GM19025 (cell line): ENCODE measurements around the gene CBR4.
"Not testable (repeated sequence)": the region's sequence is repeated elsewhere in the genome, so short reads cannot be mapped to it uniquely, and the experiment has no call there.

Experiments used
- ATAC-seq: cut with Tn5 transposase; IDR thresholded peaks from one replicate; pipeline ENCODE4 v1.9.1; 2021; ENCODE audit warnings: mild to moderate bottlenecking, low read depth, moderate library complexity; ENCODE audit not compliant: unreplicated experiment

CBR4 gene

DNA sequence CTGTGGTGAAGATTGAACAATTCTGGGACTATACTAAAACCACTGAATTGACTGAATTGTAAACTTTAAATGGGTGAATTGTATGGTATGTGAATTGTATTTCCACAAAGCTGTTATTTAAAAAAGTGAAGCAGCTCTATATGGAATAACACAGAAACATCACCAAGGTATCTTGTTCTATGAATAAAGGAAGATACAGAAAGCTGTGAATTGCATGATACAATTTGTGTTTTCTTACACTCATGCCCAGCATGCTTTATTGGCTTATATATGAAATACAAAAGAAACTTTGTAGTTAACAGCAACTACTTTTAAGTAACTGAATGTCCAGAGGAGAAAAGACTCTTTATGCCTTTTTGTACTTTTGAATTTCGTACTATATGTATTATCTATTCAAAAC is 11.5 kb downstream of the CBR4 start:
- no peak for ATAC-seq

GRCh38 chr4:168995537-168996295 is 14.3 kb downstream of the CBR4 start:
- ATAC-seq = no peak

DNA sequence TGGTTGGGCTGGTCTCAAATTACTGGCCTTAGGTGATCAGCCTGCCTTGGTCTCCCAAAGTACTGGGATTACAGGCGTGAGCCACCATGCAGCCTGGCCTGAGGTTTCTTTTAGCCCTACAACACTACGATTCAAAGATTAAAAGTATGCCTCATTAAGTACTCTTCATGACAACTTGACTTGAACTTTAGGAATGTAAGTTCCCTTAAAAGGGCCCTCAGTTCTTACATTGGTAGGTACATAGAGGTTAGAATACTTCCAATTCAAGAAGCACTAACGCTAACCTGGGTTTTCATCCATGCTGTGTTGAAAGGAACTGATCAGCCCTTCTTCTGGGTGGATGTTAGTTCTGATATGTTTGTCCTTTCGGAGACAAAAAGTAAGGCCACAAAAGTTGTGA is 15.1 kb downstream of the CBR4 start:
- no peak for ATAC-seq

DNA sequence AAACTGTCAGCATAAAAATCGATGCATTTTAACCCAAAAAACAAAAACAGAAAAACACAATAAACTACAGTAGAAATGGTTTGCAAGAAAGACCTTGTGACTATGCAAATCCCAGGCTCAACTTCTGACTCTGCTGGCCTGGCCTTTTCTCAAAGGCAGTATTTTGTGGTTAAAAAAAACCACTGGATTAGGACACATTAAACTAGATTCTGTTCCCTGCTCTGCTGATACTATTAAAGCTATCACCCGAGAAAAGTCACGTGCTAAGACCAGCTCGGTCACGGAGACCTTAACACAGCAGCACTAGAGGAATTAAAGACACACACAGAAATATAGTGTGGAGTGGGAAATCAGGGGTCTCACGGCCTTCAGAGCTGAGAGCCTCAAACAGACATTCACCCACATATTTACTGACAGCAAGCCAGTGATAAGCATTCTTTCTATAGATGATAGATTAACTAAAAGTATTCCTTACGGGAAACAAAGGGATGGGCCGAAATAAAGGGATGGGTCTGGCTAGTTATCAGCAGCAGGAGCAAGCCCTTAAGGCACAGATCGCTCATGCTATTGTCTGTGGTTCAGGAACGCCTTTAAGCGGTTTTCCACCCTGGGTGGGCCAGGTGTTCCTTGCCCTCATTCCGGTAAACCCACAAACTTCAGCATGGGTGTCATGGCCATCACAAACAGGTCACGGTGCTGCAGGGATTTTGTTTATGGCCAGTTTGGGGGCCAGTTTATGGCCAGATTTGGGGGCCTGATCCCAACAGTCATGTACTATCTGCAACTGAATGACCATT is 16.1 kb downstream of the CBR4 start:
- ATAC-seq = no peak

GRCh38 chr4:168992952-168993482 is 17.0 kb downstream of the CBR4 start:
- not testable (repeated sequence) for ATAC-seq

GRCh38 chr4:168981942-168982341 is 28.1 kb downstream of the CBR4 start:
- ATAC-seq = no peak

DNA sequence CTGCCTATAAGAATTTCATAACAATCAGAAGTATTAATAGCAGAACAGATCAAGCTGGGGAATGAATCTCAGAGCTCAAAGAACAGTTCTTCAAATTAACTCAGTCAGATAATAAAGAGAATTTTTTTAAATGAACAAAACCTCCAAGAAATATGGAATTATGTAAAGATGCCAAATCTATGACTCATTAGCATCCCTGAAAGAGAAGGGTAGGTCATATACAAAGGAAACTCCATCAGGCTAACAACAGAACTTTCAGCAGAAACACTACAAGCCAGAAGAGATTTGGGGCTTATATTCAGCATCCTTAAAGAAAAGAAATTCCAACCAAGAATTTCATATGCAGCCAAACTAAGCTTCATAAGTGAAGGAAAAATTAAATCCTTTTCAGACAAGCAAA is 28.6 kb downstream of the CBR4 start:
- ATAC-seq = no peak

DNA sequence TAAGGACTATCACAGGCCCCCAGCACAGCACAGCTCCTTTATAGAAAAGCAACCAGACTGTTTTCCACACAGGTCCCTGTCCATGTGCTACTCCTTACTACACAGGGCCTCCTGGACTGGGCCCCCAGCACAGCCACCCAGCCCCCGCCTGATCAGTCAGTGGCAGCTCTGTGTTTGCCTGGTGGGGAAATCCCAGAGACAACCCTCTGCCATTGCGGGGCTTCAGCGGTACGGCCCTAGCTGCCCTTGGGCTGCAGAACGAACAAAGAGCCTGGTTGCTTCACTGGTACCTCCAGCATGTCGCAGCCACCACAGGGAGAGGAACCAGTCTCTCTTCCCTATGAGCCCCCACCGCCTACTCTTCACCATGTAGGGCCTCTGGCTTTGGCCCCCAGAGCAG is 30.7 kb downstream of the CBR4 start:
- no peak for ATAC-seq

GRCh38 chr4:168978001-168978700 is 31.9 kb downstream of the CBR4 start:
- ATAC-seq = no peak

DNA sequence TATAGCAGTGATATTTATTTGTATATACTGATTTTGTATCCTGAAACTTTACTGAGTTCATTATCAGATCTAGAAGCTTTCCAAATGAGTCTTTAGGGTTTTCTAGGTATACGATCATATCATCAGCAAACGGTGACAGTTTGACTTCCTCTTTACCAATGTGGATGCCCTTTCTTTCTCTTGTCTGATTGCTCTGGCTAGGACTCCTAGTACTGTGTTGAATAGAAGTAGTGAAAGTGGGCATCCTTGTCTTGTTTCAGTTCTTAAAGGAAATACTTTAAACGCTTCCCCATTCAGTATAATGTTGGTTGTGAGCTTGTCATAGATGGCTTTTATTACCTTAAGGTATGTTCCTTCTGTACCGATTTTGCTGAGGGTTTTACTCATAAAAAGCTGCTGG is 37.5 kb downstream of the CBR4 start:
- no peak for ATAC-seq

DNA sequence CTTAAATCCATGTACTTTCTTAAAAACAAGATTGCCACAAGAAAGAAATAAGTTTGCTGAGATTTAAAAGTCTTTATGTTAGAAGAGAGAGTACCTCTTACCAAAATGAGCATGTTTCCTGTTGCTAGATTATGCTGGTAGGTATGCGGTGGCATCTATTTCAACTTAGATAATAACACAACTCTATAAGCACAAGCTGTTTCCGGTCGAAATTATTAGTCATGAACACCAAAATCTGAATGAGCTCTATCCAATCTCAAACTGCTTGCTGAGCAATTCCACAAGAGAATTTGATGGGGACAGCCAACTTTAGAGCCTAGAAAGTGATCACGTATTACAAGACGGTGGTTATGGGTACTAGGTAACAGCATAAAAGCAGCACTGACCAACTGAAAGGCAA is 49.3 kb downstream of the CBR4 start:
- ATAC-seq = no peak

DNA sequence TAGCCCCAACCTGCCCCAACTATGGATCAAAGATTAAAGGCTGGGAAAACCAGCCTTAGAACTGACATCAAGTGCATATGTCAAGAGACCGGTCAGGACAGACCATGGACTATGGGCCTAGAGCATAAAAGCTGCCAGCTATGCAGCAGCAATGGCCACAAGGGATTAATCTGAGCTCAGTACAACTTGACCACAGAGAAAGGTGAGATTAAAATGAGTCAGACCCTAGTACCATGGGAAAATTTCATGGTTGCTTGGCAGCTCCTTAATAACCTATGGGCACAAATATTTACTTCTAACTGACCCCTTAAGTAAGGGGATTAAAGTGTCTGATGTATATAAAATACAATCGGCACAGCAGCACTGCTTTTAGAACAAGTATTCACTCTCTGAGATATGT is 54.4 kb downstream of the CBR4 start:
- ATAC-seq = no peak

DNA sequence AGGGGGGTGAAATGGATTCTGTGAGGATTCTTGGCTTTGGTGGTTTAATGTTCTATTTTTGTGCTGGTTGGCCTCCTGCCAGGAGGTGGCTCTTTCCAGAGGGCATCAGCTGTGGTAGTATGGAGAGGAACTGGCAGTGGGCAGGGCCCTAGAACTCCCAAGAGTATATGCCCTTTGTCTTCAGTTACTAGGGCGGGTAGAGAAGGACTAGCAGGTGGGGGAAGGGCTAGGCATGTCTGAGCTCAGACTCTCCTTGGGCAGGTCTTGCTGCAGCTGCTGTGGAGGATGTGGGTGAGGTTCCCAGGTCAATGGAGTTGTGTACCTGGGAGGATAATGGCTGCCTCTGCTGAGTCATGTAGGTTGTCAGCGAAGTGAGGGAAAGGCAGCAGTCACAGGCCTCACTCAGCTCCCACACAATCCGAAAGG is 57.2 kb downstream of the CBR4 start:
- not testable (repeated sequence) for ATAC-seq

DNA sequence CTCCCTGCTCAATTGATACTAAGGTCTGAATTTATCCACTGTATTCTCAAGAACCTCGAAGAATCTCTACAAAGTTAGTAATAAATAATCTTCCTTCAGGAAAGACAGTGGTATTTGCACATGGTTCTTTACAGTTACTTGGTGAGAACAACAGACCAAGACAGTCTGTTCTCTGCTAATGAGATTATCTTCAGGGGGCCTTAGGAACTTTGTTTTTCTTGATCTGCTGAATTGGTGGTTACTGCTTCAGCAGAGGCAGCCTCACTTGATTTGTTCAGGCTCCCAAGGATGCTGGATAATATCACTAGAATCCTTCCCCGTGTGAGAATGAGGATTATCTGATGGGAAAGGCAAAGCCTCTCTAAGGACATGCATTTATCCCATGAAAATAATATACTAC is 64.8 kb downstream of the CBR4 start:
- ATAC-seq = no peak

DNA sequence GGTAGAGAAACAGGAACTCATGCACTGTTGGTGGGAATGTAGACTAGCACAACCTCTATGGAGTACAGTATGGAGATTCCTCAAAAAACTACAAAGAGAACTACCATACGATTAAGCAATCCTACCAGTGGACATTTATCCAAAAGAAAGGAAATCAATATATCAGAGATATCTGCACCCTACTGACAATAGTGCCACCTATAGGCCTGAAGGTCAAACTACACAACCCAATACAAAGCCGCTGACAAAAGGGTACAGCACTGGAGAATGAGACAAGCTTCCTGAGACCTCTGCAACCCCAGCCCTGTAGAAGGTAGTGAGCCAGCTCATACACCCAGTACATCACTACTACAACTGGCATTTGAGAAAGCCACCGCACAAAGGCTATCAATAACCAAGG is 67.1 kb downstream of the CBR4 start:
- ATAC-seq = no peak
